Measurements from ENCODE around the gene SSX7.

SSX7 gene

DNA sequence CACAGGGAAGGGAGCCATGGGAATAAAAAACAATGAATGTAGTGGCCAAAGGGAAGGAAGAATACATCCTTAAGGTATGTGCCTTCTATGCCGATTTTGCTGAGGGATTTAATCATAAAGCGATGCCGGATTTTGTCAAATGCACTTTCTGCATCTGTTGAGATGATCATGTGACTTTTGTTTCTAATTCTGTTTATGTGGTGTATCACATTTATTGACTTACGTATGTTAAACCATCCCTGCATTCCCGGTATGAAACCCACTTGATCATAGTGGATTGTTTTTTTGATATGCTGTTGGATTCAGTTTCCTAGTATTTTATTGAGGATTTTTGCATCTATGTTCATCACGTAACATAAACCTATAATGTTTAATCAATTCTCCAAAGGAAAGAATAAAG is 60.0 kb downstream of the SSX7 start:
- Histone ChIP-seq H3K4me1 (ENCODE audit: control insufficient read depth in 2 of 2, insufficient read depth in 2 of 2, low read length in 2 of 2) (no peaks in the 10 kb centered on the region), H3K9ac (ENCODE audit: low read depth in 1 of 2, low read length in 2 of 2) (no peak overlapping the region), H3K27ac (ENCODE audit: low read depth in 2 of 2, low read length in 2 of 2) (no peak overlapping the region), H3K4me3 (ENCODE audit: low read length in 2 of 2) (no peak overlapping the region), H3K36me3 (ENCODE audit: control insufficient read depth in 2 of 2, insufficient read depth in 2 of 2, low read length in 2 of 2) (no peaks in the 10 kb centered on the region), H3K9me3 (ENCODE audit: control insufficient read depth in 2 of 2, low read length in 2 of 2) (no peaks in the 10 kb centered on the region), H3K27me3 (ENCODE audit: control insufficient read depth in 2 of 2, insufficient read depth in 2 of 2, low read length in 2 of 2) (peaks cover 13 to 23% of the 10 kb centered on the region in 2 donors)

Measured in mucosa of rectum (tissue), 2 donors.